Midbrain (tissue), 1 donor: ENCODE measurements around the gene BCL7B.
"Not testable (repeated sequence)": the region's sequence is repeated elsewhere in the genome, so short reads cannot be mapped to it uniquely, and the experiment has no call there.

Experiments
- DNase-seq: peaks from one replicate; lab custom pipeline; 2025; lab: John Stamatoyannopoulos, UW

The BCL7B gene

DNA sequence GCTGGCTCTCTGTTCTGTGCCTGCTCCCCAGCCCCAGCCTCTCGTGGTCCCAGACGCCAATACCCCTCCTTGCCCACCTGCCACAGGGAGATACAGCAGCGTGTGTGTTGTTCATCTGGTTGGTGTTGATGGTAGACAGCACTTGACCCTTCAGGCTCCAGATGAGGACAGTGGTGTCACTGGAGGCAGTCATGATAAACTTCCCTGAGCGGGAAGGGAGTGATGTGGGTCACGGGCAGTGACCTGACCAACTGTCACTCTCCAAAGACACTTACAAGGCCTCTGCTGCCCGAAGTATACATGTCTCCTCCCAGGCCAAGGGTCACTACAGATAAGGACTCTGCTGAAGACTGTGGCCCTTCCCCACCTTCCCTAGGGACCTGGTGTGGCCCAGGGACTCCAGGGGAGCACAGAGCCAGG lies 15.3 kb upstream of the BCL7B start:
- DNase-seq: no peak

DNA sequence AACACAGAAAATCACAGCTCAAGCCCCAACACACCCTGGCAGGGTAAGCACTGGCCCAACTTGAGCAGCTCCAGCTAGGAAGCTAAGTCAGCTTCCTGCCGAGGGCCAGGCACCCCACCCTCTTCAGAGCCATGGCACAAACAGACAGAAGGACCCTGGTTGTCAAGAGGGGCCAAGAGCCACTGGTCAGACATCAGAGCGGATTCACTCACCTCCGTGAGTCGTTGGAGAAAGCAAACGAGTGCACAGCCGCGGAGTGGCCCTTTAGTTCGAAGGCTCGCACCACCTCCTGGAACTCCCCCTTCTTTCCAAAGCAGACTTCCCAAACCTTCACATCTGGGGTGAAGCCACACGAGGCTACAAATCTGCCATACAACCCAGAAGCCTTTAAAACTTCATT lies 13.5 kb upstream of the BCL7B start:
- no peak for DNase-seq

DNA sequence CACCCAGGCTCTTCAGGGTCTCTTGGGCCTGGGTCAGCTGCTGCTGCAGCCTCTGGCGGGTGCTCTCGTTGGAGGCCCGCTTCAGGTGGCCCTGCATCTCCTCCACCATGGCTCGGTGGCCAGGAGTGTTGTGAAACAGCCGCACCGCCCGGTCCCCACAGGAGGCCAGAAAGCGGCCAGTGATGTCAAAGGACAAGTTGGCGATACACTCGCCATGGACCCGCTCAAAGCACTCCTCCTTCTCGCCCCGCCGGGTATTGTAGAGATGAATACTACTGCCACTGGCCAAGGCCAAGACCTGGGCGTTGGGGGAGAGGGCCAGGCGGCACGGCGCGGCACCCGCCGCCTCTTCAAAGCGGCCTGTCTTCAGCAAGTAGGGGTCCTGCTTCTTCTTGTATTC lies 13.0 kb upstream of the BCL7B start:
- no peak for DNase-seq

DNA sequence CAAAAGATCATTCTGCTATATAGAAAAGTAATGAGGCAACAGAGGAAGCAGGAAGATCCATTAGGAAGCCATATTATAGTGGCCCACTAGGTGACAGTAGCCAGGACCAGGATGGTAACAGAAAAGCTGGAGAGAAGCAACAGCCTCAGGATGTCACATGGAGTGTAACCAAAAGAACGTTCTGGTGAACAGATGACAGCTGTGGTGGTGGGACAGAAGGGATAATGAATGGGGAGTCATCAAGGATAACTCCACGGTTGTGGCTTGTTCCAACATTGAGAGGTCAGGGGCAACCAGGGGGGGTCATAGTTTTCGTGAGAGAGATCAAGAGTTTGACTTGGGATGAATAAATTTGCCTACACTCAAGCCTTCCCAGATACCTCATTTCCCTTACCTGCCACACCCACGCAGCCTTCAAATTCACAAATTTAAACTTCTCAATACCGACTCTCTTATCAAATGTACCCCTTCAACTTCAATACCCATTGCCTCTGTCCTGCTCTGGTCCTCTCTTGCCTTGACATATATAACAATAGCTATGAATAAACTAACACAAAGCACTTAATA lies 11.6 kb upstream of the BCL7B start:
- DNase-seq: no peak

DNA sequence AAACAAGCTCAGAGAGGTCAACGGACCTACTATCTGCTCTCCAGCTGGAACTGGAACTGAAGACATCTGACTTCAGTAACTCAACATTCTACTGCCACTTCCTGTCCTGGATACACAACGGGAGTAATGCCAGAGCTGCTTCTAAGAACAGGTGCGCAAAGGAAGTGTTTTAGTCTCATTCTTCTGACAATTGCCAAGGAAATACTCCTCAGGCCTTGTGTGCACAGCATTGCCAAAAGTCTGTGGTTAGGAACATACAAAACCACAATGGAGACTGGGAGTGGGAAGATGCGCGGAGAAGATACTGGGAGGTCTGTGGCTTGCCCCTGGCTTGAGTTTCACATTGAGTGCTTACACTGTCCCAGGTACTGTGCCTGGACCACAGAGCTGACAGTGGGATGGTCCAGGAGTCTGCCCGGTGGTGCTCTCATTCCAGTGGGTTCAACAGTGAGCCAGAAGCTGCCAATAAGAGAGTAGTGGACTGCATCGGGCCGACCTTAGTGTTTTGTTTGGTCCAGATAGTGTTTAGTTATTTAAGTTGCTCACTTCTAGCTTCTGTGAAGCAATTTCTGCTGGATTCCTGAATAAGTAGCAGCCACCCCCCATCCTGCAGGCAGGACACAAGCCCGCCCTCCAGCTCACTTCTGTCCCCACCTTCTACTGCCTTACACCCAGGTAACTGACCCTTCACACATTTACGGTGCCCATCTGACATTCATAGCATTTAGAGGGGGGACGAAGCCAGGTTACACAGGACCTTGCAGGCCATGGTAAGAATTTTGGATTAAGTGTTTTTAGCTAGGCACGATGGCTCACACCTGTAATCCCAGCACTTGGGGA lies 10.6 kb upstream of the BCL7B start:
- no peak for DNase-seq

DNA sequence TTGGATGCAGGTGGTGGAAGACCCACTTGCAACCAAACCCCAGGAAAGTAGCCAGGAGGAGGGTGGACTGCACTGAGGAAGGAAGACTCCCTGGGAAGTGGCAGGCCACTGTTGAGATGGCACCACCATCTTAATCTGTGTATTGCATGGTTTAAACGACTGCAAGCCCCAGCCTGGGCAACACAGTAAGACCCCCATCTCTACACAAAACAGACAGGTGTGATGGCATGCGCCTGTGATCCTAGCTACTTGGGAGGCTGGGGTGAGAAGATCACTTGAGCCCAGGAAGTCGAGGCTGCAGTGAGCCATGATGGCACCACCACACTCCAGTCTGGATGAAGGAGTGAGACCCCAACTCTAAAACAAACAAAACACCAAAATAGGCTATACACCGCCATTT lies 9.7 kb upstream of the BCL7B start:
- DNase-seq: no peak

DNA sequence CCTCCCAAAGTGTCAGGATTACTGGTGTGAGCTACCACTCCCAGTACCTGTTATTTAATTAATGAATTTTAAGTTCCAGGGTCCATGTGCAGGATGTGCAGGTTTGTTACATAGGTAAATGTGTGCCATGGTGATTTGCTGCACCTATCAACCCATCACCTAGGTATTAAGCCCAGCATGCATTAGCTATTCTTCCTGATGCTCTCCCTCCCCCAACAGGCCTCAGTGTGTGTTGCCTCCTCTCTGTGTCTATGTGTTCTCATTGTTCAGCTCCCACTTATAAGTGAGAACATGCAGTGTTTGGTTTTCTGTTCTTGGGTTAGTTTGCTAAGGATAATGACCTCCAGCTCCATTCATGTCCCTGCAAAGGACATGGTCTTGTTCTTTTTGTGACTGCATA lies 8.9 kb upstream of the BCL7B start:
- not testable (repeated sequence) for DNase-seq

DNA sequence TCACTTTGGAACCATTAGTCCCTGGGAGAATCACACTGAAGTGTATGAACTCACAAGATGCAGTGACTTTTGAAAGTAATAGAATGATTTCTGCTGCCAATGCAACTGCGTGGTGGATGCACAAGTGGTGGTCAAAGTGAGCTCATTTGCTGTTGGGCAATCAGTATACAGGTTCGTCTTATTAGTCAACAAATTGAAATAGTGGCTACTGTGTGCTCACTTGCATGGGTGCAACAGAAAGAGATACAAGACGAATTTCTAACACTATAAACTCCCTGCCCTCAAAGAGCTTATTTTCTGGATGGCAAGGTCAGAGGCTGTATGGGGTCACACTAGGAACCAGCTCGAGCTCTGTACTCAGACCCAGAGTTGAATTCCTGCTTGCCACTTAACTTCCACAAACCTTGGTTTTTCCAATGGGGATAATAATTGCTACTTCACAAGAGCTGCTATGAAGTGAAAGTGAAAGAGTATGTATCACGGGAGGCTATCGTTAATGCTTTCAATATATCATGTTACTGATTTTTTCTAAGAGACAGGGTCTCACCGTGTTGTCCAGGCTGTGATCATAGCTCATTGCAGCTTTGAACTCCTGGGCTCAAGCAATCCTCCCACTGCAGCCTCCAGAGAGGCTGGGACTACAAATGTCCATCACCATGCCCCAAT lies 8.3 kb upstream of the BCL7B start:
- DNase-seq: no peak

DNA sequence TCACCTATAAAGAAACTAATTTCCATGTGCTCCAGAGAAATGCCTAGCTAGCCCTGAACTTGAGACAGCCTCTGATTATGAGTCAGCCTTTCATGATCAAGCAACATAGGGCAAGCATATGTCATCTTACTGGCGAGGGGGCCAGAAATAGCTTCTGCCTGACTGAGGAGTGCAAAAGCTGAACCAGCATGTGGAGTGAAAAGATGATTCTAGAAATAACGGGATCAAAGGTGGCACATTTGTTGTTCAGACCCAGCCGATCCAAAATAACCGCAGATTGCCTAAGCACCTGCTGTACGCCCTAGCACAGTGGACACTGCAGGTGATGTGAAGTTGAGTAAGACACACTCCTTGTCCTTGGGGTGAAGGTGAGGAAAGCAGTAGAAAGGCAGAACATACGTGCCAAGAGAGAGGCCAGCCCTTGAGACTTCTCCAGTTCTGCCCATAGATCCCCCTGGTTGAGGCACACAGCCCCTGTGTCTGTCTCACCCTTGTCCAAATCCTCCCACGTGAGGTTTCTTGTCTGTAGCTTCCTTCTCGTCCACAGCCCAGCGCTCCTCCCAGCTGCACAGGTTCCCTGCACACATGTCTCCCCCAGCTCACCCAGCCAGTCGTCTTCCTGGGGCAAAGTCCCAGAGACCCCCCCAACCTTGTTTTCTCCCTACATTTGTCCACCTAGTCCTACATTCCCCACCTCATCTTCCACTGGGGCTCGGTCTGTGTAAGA lies 2.8 kb upstream of the BCL7B start:
- no peak for DNase-seq

DNA sequence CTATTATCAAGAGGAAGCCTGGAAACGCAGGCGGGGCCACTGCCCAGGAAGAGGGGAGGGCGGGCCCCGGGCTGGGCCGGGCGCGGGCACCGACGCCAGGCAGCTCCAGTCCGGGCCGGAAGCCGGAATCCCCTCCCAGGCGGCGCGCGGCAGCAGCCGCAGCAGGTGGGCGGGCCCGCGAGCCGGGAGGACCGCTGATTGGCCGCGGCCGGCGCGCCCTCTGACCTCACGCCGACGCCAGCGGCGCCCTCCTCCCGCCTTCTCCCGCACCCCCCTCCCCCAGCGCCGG lies 438 bp downstream of the BCL7B start:
- DNase-seq: peak; percentile 90

DNA sequence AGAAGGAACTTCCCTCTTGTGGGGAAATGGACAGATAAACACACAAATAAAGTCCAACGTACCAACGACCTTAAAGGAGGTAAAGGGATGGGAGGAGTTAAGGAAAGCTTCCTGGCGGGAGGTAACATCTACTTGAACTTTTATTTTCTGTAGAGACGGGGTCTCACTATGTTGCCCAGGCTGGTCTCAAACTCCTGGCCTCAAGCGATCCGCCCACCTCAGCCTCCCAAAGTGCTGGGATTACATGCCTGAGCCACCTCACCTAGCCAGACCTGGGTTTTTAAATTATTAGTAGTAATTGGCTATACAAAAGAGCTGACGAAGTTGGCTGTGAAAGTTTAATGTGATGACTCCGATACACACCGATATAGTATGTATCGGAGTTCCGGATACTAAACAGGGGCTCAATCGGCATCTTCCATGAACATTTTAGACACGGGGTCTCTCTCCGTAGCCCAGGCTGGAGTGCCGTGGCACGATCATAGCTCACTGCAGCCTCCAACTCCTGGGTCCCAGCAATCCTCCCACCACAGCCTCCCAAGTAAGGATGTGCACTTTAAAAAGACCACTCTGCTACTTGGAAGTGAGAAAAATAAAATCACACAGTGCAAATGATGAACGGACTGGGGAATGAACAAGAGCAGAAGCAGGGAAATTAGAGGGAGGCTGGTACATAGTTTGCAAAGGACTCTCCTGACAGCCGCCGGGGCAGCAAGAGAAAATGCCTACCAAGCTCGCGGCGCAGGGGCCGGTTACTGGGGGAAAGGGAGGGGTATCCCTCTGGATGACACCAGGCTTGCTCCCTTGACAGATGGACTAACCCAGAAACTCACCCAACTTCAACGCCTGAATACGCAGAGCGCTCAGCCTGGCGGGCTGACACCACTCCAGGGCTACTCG lies 1.0 kb downstream of the BCL7B start:
- no peak for DNase-seq

DNA sequence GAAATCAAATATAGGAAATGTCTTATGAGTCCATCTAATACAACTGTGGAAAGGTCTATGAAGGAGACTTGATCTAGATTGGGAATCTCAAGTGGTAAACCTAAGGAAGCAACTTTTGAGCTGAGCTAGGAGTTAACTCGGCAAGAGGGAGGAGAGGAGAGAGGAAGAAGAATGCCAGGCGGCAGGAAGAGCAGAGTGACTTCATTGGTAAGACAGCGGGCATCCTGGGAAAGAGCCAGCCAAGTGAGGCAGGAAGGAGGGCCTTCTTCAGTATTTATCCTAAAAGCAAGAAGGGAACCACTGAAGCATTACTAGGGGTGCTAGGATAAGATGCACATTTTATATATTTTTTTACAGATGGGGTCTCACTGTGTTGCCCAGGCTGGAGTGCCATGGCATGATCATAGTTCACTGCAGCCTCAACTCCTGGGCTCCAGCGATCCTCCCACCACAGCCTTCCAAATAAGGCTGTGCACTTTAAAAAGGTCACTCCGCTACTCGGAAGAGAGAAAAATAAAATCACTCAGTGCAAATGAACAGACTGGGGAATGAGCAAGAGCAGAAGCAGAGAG lies 2.0 kb downstream of the BCL7B start:
- no peak for DNase-seq

DNA sequence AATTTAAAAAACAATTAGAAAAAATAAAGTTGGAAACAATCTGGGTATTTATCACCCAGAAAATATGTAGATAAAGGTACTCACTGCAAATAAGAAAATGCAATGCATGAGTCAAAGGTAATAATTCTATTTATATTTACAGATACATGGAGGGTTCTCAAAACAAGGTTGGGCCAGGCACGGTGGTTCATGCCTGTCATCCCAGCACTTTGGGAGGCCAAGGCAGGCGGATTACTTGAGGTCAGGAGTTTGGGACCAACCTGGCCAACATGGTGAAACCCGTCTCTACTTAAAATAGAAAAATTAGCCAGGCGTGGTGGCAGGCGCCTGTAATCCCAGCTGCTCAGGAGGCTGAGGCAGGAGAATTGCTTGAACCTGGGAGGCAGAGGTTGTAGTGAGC lies 7.4 kb downstream of the BCL7B start:
- not testable (repeated sequence) for DNase-seq

DNA sequence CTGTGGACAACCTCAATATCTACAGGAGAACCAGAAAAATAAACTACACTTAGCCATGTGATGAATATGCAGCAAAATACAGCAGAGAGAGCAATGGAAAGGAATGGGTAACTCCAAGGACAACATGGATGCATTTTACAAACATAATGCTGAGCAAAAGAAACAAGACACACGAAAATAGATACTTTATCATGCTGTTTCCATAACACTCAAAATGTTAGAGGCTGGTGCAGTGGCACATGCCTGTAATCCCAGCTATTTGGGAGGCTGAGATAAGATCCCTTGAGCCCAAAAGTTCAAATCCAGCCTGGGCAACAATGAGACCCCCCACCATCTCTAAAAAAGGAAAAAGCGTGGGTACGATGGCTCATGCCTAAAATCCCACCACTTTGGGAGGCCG lies 8.3 kb downstream of the BCL7B start:
- no peak for DNase-seq

DNA sequence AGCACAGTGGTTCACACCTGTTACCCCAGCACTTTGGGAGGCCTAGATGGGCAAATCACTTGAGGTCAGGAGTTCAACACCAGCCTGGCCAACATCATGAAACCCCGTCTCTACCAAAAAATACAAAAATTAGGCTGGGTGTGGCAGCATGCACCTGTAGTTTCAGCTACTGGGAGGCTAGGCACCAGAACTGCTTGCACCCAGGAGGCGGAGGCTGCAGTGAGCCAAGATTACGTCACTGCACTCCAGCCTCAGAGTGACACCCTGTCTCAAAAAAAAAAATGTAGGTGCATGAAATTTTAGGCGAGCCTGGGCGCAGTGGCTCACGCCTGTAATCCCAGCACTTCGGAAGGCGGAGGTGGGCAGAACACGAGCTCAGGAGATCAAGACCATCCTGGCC lies 9.6 kb downstream of the BCL7B start:
- no peak for DNase-seq

DNA sequence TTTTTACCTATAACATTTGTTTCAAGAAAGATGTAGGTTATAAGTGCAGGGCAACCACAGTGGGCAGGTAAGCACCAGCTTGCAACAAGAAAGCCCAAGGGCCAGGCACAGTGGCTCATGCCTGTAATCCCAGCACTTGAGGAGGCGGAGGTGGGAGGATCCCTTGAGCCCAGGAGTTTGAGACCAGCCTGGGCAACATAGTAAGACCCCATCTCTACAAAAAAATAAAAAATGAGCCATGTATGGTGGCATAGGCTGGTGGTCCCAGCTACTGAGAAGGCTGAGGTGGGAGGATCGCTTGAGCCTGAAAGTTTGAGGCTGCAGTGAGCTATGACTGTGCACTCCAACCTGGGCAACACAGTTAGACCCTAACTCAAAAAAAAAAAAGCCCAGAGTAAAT lies 12.8 kb downstream of the BCL7B start:
- no peak for DNase-seq

DNA sequence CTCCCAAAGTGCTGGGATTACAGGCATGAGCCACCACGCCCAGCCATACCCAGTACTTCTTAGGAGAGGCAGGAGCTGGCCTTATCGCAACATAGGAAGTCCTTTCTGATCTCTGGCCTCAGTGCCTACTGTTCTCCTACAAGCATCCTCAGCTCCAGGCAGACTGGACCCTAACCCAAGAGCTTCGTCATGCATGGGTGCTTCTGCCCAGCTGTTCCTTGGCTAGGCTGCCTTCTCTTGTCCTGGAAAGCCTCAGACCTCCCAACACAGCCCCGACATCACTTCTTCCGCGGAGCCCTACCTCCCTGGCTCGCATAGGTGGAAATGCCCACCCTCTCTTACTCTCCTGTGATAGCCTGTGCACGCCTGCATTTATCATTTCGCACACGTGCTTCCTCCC lies 15.8 kb downstream of the BCL7B start:
- no peak for DNase-seq

DNA sequence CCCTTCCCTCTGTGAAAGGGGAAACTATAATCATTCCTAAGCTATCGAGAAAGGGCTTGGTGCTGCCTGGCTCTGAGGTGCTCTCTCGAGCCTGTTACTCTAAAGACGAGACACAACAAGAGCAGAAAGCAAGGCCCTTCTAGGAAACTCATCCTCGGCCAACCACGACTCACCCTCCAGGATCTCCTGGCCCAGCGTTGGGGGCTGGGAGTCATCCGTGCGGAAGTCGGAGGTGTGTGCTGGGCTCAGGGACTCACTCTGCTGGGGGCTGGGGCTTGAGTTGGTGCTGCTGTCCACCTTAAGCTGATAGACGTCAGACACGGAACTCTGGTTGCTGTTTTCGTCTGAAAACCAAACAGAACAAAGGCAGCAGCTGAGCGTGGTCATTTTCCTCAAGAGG lies 17.8 kb downstream of the BCL7B start:
- DNase-seq: no peak

DNA sequence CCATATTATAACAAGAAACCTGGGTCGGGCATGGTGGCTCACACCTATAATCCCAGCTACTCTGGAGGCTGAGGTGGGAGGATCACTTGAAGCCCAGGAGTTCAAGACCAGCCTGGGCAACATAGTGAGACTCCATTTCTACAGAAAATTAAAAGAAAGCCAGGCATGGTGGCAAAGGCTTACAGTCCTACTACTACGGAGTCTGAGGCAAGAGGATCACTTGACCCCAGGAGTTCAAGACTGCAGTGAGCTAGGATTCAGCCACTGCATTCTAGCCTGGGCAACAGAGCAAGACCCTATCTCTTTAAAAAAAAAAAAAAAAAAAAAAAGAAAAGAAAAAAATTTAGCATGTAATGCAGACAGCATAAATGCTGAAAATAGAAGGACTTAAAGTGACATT lies 19.0 kb downstream of the BCL7B start:
- not testable (repeated sequence) for DNase-seq

DNA sequence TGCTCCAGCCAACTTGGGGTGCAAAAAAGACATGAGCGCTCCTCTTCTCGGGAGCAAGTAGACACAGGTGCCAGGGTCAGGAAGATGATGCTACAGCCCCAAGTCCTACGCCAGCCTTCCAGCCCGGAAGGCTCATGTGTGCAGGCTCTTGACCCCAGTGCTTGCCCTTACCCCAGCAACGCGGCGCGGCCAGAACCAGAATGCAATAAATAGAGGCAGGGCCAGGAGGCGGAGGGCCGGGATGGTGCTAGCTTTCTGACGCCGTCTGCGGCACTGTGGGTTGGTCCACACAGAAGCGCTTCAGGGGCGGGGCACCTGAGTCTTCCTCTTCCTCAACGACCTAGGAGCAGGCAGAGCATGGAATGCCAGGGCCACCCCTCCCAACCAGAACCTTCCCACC lies 20.4 kb downstream of the BCL7B start:
- no peak for DNase-seq

DNA sequence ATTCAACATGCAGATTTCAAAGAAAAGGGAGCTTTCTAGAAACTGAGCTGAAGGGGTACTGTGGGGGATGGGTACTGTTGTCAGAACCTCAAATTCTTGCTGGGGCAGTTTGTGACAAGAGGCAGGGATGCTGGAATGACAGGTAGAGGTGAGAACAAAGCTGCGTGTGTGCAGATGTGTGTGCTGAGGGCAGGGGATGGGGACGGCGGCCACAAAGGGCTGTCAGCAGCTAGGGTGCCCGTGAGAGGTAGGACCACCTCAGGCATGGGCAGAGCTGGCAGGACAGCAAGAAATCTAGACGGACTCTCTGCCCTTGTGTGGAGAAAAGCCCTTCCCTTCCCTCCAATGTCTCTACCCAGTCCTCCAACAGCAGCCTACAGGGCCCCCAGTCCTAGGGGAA lies 21.0 kb downstream of the BCL7B start:
- DNase-seq: no peak

DNA sequence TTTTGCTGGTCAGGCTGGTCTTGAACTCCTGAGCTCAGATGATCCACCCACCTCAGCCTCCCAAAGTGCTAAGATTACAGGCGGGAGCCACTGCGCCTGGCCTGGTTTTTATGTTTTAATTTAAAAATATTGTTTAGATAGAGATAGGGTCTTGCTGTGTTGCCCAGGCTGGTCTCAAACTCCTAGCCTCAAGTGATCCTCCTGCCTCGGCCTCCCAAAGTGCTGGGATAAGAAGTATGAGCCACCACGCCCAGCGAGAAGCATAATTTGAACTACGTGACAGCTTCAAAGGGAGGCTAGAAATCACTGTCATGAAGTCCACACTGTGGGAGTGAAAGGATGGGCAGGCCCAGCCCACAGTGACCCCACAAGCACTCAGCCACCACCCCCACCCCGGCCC lies 21.6 kb downstream of the BCL7B start:
- not testable (repeated sequence) for DNase-seq
